Activated effector memory CD4-positive, alpha-beta T cell treated with Interleukin-2 at 50 U/mL for 16 hours (primary cell): Measurements from ENCODE around the gene QKI.

Experiments used
- DNase-seq: peaks from one replicate; pipeline ENCODE4 v3.0.0-alpha.2; 2020

QKI gene

GRCh38 chr6:163393923-163394322 is 20.6 kb upstream of the QKI start:
- no peak for DNase-seq

- DNase-seq: no peak
Observed at GRCh38 chr6:163394659-163395058, 19.9 kb upstream of the QKI start.

- no peak for DNase-seq
Observed at GRCh38 chr6:163395122-163395830, 19.2 kb upstream of the QKI start.

GRCh38 chr6:163395831-163396185 is 18.7 kb upstream of the QKI start:
- DNase-seq: no peak

GRCh38 chr6:163397326-163397725 is 17.2 kb upstream of the QKI start:
- DNase-seq: no peak

GRCh38 chr6:163398115-163398514 is 16.4 kb upstream of the QKI start:
- no peak for DNase-seq

GRCh38 chr6:163398815-163399214 is 15.7 kb upstream of the QKI start:
- no peak for DNase-seq

GRCh38 chr6:163400509-163400908 is 14.0 kb upstream of the QKI start:
- DNase-seq: no peak

- no peak for DNase-seq
Observed at GRCh38 chr6:163401039-163401885, 13.3 kb upstream of the QKI start.

- DNase-seq: no peak
Observed at GRCh38 chr6:163402616-163403015, 11.9 kb upstream of the QKI start.

- DNase-seq: no peak
Observed at GRCh38 chr6:163404825-163405265, 9.7 kb upstream of the QKI start.

- DNase-seq: no peak
Observed at GRCh38 chr6:163405412-163406309, 8.9 kb upstream of the QKI start.

- no peak for DNase-seq
Observed at GRCh38 chr6:163406366-163406765, 8.2 kb upstream of the QKI start.

GRCh38 chr6:163406830-163407229 is 7.7 kb upstream of the QKI start:
- DNase-seq: no peak

GRCh38 chr6:163408352-163408991 is 6.0 kb upstream of the QKI start:
- DNase-seq: no peak

GRCh38 chr6:163409712-163410111 is 4.8 kb upstream of the QKI start:
- DNase-seq: no peak

- no peak for DNase-seq
Observed at GRCh38 chr6:163412341-163412740, 2.2 kb upstream of the QKI start.

- DNase-seq: no peak
Observed at GRCh38 chr6:163412801-163413344, 1.6 kb upstream of the QKI start.

GRCh38 chr6:163413345-163414116 is 987 bp upstream of the QKI start:
- DNase-seq: peak; percentile 86

GRCh38 chr6:163414946-163415619 is 565 bp downstream of the QKI start:
- DNase-seq: peak; percentile 20
